OCI-LY3 (cell line): ENCODE results near the gene ZNF69.
"Not testable (repeated sequence)": the region's sequence is repeated elsewhere in the genome, so short reads cannot be mapped to it uniquely, and the experiment has no call there.

Source experiments
- H2AFZ ChIP-seq: fragments of 200-600, 300-600 bp; shearing (Covaris generic); 2 replicates; pipeline ENCODE4 v1.6.0; 2014; ENCODE audit warnings: antibody characterized with exemption, low read depth, low read length
- H3K27ac ChIP-seq: fragments of 200-600, 300-600 bp; sonication (generic); 2 replicates; pipeline ENCODE4 v1.5.1; 2014; ENCODE audit warnings: mild to moderate bottlenecking, low read length, moderate library complexity, mixed read lengths
- H3K27me3 ChIP-seq: fragments of 200-600, 300-600 bp; sonication (generic); 2 replicates; pipeline ENCODE4 v1.6.1; 2014; ENCODE audit warnings: low read depth, low read length, mixed read lengths
- H3K36me3 ChIP-seq: fragments of 200-600, 300-600 bp; sonication (generic); replicated peaks from 2 replicates; pipeline ENCODE3; 2014; ENCODE audit warnings: low read depth, low read length, mixed read lengths
- H3K4me1 ChIP-seq: fragments of 300-600, 200-600 bp; sonication (generic); 2 replicates; pipeline ENCODE4 v1.6.1; 2014; ENCODE audit warnings: low read length, mixed read lengths
- H3K4me2 ChIP-seq: fragments of 200-600, 300-600 bp; sonication (generic); 2 replicates; pipeline ENCODE4 v1.6.1; 2014; ENCODE audit warnings: low read length, mixed read lengths
- H3K4me3 ChIP-seq: fragments of 300-600, 200-600 bp; sonication (generic); 2 replicates; pipeline ENCODE4 v1.5.1; 2014; ENCODE audit warnings: antibody characterized with exemption, mild to moderate bottlenecking, low read length, moderate library complexity
- H3K79me2 ChIP-seq: fragments of 300-600, 200-600 bp; shearing (Covaris generic); 2 replicates; pipeline ENCODE4 v1.6.1; 2014; ENCODE audit warnings: mild to moderate bottlenecking, low read length, mixed read lengths
- H3K9ac ChIP-seq: fragments of 300-600, 200-600 bp; shearing (Covaris generic); 2 replicates; pipeline ENCODE4 v1.6.0; 2014; ENCODE audit warnings: mild to moderate bottlenecking, low read length, moderate library complexity
- H3K9me3 ChIP-seq: fragments of 200-600, 300-600 bp; shearing (Covaris generic); 2 replicates; pipeline ENCODE4 v1.6.1; 2014; ENCODE audit warnings: low read length, mixed read lengths; ENCODE audit not compliant: insufficient read depth
- H4K20me1 ChIP-seq: fragments of 200-600, 300-600 bp; sonication (generic); 2 replicates; pipeline ENCODE4 v1.6.1; 2016; ENCODE audit warnings: low read length, mixed read lengths; ENCODE audit not compliant: insufficient read depth
- EZH2phosphoT487 ChIP-seq: fragments of 200-600 bp; shearing (Covaris generic); IDR thresholded peaks from 2 replicates; pipeline ENCODE4 v1.6.1; 2018; ENCODE audit warnings: antibody characterized with exemption, mixed run types, low read depth
- TF ChIP-seq, protein P1 (sequence below): fragments of 200-600, 300-600 bp; sonication (generic); IDR thresholded peaks from 2 replicates; pipeline ENCODE4 v1.5.1; 2014; ENCODE audit warnings: antibody characterized with exemption, low read length, low read depth

The ZNF69 gene

DNA sequence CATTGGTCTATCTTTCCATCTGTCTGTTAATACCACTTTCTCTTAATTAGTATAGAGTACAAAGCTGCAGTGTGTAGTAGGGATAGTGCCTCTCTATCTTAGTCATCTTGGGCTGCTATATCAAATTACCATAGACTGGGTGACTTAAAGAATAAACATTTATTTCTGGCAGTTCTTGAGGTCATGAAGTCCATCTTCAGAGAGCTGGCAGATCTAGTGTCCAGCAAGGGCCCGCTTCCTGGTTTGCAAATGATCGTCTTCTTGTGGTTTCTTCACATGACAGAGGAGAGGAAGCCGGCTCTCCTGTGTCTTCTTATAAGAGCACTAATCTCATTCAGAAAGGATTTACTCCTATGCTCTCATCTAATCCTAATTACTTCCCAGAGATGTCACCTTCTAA is 43.5 kb downstream of the ZNF69 start:
- no peak overlapping the region for H3K4me3 ChIP-seq
- H3K4me1 ChIP-seq, result peaks cover 10% of the 10 kb centered on the region
- H3K36me3 ChIP-seq, result peaks cover 77% of the 10 kb centered on the region
- H3K27ac ChIP-seq, result no peak overlapping the region
- TF ChIP-seq, protein P1, sequence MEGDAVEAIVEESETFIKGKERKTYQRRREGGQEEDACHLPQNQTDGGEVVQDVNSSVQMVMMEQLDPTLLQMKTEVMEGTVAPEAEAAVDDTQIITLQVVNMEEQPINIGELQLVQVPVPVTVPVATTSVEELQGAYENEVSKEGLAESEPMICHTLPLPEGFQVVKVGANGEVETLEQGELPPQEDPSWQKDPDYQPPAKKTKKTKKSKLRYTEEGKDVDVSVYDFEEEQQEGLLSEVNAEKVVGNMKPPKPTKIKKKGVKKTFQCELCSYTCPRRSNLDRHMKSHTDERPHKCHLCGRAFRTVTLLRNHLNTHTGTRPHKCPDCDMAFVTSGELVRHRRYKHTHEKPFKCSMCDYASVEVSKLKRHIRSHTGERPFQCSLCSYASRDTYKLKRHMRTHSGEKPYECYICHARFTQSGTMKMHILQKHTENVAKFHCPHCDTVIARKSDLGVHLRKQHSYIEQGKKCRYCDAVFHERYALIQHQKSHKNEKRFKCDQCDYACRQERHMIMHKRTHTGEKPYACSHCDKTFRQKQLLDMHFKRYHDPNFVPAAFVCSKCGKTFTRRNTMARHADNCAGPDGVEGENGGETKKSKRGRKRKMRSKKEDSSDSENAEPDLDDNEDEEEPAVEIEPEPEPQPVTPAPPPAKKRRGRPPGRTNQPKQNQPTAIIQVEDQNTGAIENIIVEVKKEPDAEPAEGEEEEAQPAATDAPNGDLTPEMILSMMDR, result no peak
- no peak for TF ChIP-seq EZH2phosphoT487
- peaks cover 6% of the 10 kb centered on the region for H4K20me1 ChIP-seq
- H3K27me3 ChIP-seq, result no peaks in the 10 kb centered on the region
- H3K79me2 ChIP-seq, result peaks cover 90% of the 10 kb centered on the region
- H2AFZ ChIP-seq, result no peak overlapping the region
- H3K9me3 ChIP-seq, result peaks cover 11% of the 10 kb centered on the region; the same call in 1 of the 2 replicates
- H3K4me2 ChIP-seq, result no peak overlapping the region
- H3K9ac ChIP-seq, result no peak overlapping the region

DNA sequence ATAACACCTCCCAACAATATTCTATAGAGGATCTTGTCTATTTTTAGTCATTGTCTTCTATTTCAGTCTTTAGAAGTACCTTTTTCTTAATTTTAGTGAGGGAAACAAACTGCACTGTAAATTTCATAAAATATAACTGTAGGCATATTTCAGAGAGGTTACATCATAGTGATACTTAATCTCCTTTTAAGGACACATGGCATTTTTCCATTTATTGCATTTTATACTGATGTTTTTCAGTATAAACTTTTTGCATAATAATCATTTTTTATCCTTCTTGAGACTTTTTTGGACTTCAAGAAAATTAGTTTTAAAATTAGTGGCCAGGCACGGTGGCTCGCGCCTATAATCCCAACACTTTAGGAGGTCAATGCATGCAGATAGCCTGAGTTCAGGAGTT is 43.9 kb downstream of the ZNF69 start:
- H3K79me2 ChIP-seq, result peaks cover 86% of the 10 kb centered on the region
- H3K9me3 ChIP-seq, result peaks cover 11% of the 10 kb centered on the region; the same call in 1 of the 2 replicates

GRCh38 chr19:11935829-11936228 is 48.2 kb downstream of the ZNF69 start:
- H3K4me1 ChIP-seq, H3K4me3 ChIP-seq, H3K27me3 ChIP-seq, H3K27ac ChIP-seq, H3K4me2 ChIP-seq, H3K9ac ChIP-seq, H4K20me1 ChIP-seq, H2AFZ ChIP-seq: not testable (repeated sequence)
- peaks cover 76% of the 10 kb centered on the region for H3K79me2 ChIP-seq
- H3K9me3 ChIP-seq, result peaks cover 25% of the 10 kb centered on the region; the same call in 1 of the 2 replicates
- H3K36me3 ChIP-seq, result peaks cover 60% of the 10 kb centered on the region

More for the DNA sequence above, 43.9 kb downstream of the ZNF69 start:
- Histone ChIP-seq H3K27me3 (no peaks in the 10 kb centered on the region), H3K9ac (no peak overlapping the region), H3K27ac (no peak overlapping the region), H3K4me2 (no peak overlapping the region), H3K4me3 (no peak overlapping the region), H4K20me1 (peaks cover 4% of the 10 kb centered on the region), H3K4me1 (peaks cover 5% of the 10 kb centered on the region), H3K36me3 (peaks cover 77% of the 10 kb centered on the region), H2AFZ (no peak overlapping the region)
- TF ChIP-seq EZH2phosphoT487, result no peak
- TF ChIP-seq, protein P1, result no peak

GRCh38 chr19:11938383-11938782 is 50.8 kb downstream of the ZNF69 start:
- H3K9ac ChIP-seq, H4K20me1 ChIP-seq, H3K27me3 ChIP-seq, H3K4me2 ChIP-seq, H2AFZ ChIP-seq, H3K4me1 ChIP-seq, H3K27ac ChIP-seq, H3K4me3 ChIP-seq: not testable (repeated sequence)
- Histone ChIP-seq H3K36me3 (peaks cover 57% of the 10 kb centered on the region), H3K9me3 (peaks cover 43% of the 10 kb centered on the region), H3K79me2 (peaks cover 70% of the 10 kb centered on the region)

DNA sequence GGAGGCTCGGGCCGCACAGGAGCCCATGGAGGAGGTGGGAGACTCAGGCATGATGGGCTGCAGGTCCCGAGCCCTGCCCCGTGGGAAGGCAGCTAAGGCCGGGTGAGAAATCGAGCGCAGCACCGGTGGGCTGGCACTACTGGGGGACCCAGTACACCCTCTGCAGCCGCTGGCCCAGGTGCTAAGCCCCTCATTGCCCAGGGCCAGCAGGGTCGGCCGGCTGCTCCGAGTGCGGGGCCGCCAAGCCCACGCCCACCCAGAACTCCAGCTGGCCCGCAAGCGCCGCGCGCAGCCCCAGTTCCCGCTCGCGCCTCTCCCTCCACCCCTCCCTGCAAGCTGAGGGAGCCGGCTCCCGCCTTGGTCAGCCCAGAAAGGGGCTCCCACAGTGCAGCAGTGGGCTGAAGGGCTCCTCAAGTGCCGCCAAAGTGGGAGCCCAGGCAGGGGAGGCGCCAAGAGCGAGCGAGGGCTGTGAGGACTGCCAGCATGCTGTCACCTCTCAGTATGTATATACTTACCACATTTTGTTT is 53.8 kb downstream of the ZNF69 start:
- Histone ChIP-seq H3K36me3 (peaks cover 67% of the 10 kb centered on the region), H3K79me2 (peaks cover 73% of the 10 kb centered on the region), H3K9me3 (peaks cover 60% of the 10 kb centered on the region)
- H2AFZ ChIP-seq, H4K20me1 ChIP-seq, H3K4me3 ChIP-seq, H3K27ac ChIP-seq, H3K27me3 ChIP-seq, H3K9ac ChIP-seq, H3K4me2 ChIP-seq, H3K4me1 ChIP-seq: not testable (repeated sequence)
